NCI-H748 treated with DMSO at 0.1 percent for 48 hours (cell line): ENCODE results near the gene NCOA3.
"Not testable (repeated sequence)": the region's sequence is repeated elsewhere in the genome, so short reads cannot be mapped to it uniquely, and the experiment has no call there.

Experiments used
- DNase-seq: peaks from one replicate; lab custom pipeline; 2025; lab: John Stamatoyannopoulos, UW

NCOA3 gene

DNA sequence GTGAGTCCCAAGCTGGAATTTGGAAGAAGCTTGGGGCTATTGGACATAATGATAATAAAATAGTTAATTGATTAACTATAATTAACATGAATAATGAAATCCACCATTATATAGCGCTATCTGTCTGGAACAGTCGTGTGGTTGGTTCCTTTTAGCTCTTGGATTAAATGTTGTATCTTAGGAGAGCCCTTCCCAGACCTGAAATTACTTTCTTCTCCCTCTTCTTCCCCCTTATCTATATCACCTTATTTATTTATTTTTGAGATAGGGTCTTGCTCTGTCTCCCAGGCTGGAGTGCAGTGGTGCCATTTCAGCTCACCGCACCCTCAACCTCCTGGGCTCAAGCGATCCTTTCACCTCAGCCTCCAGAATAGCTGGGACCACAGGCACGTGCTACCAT is 64.6 kb downstream of the NCOA3 start:
- DNase-seq: no peak

DNA sequence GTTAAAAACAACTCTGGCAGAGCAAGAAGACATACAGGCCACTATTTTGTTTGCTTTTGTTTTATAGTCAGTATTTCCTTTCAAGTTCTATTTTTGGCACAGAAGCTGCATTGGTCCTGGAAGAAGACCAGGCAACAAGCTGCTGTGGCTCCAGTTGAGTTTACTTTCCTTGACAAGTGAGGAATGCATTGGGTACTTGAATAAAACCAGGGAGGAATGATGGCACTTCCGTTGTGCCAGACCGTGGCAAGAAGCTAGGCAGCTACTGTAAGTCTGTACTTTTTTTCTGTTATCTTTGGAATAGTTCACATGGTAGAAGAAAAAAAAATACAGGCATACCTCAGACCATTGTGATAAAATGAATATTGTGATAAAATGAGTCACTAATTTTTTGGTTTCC is 66.3 kb downstream of the NCOA3 start:
- no peak for DNase-seq

DNA sequence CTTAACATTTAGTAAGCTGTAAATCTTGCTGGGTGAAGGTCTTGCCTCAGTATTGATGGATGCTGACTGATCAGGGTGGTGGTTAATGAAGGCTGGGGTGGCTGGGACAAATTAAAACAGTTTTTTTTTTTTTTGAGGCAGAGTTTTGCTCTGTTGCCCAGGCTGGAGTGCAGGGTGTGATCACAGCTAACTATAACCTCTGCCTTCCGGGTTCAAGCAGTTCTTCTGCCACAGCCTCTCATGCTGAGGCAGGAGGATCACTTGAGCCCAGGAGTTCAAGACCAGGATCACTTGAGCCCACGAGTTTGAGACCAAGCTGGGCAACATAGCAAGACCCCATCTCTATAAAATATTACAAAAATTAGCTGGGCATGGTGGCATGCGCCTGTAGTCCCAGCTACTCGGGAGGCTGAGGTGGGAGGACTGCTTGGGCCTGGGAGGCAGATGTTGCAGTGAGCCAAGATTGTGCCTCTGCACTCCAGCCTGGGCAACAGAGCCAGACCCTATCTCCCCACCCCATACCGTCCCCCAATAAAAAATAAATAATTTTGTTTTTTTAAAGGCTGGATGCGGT is 67.2 kb downstream of the NCOA3 start:
- no peak for DNase-seq

DNA sequence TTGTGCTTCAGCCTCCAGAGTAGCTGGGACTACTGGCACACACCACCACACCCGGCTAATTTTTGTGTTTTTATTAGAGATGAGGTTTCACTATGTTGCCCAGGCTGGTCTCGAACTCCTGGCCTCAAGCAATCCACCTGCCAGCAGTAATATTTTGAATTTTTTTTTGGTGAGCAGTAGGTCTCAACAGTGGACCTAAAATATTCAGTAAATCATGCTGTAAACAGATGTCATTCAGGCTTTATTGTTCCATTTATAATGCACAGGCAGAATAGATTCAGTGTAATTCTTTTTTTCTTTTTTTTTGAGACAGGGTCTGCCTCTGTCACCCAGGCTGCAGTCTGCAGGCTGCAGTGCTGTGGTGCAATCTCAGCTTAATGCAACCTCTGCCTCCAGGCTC is 69.7 kb downstream of the NCOA3 start:
- DNase-seq: no peak

DNA sequence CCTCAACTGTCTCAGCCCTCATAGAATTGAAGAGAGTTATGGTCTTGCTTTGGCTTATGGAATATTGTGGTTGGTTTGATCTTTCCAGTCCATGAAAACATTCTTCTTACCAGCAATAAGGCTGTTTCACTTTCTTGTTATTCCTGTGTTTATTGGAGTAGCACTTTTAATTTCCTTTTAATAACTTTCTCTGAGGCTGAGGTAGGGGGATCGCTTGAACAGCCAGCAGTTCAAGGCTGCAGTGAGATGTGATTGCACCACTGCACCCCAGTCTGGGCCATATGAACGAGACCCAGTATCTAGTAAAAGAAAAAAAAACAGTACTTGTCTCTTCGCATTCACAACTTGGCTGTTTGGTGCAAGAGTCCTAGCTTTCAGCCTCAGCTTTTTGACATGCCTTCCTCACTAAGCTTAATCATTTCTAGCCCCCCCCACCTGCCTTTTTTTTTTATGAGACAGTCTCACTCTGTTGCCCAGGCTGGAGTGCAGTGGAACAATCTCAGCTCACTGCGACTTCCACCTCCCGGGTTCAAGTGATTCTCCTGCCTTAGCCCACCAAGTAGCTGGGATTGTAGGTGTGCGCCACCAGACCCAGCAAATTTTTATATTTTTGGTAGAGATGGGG is 70.5 kb downstream of the NCOA3 start:
- DNase-seq: no peak

DNA sequence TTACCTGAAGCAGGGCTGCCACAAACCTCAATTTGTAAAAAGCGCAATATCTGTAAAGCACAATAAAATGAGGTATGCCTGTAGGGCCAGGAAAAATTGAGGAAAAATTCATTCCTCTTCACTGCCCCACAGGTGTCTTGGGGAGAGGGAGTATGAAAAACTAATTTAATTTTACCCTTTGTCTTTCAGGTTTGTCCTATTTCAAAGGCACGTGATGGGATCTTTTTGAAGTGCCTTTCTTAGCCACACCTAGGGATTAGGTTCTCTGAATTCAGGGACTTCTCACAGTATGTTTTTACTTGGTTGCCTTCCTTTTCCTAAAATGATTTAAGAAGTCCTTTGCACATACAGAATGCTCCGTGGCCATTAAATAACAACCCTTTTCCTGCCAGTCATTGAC is 71.9 kb downstream of the NCOA3 start:
- no peak for DNase-seq

DNA sequence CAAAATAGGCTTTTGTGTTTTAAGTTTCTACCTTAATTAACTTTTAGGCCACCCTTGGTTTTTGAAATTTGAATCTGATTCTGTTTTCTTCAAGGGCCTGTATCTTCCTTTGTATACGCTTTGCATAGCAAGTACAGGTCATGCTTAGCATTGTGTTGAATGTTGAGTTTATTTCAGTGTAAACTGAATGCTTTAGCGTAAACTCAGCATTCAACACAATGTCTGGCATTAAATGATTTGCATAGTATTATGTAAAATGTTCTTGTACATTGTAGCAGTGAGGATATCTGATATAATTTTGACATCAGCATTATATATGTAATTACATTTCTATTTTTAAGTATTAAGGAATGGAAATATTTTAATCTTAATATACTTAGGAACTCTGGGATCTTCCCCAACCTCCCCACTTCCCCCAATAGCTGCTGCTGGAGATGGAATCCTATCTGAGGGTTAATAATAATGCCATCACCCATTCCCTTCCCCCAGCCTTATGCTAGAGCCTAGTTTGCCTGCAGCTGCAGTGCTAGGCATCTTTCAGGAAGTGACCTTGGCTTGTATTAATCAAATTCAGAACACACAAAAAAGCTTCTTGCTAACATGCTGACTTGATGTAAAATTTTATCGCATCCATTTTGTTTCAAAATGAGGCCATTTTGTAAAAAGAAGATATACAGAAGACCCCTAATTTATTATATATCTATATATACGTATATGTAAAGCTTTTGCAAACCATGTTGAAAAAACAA is 73.1 kb downstream of the NCOA3 start:
- DNase-seq: no peak

DNA sequence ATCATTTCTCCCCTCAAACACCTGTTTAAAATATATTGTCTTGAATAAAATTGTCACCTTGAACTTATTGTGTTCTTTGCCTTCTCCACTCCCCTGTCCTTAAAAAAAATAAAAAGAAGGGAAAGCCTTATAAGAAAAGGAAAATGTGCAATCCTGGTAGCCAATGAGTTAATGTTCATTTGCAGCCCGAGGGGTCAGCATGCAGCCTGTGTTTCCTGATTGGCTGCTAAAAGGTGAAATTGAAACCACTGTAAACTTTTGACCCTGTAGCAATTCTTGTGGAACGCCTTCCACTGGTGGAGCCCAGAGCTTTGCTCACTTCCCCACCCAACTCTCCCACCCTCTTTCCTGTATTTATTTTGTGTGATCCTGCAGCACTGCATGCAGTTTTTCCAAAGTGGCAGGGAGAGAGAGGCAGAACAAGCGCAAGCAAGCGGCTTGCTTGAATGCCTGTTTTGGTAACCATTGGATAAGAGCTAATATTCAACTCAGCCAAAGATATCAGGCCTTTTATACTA is 74.9 kb downstream of the NCOA3 start:
- DNase-seq: peak; percentile 40

DNA sequence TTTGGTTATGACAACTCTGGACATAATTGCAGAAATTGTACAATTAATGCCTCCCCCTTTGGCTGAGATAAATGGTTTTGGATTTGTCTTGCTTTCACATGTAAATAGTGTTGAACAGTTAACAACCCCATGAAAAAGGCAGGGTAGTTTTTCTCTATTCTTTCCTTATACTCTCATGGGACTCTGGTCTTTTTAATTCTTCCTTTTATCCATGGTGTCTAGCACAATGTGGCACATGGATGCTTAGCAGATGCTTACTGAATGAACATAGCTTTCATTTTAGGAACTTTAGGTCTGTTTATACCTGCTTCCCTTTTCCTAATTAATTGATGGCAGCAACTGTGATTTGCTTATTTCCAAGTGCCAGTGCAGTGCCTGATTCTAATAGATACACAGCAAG is 75.6 kb downstream of the NCOA3 start:
- no peak for DNase-seq

DNA sequence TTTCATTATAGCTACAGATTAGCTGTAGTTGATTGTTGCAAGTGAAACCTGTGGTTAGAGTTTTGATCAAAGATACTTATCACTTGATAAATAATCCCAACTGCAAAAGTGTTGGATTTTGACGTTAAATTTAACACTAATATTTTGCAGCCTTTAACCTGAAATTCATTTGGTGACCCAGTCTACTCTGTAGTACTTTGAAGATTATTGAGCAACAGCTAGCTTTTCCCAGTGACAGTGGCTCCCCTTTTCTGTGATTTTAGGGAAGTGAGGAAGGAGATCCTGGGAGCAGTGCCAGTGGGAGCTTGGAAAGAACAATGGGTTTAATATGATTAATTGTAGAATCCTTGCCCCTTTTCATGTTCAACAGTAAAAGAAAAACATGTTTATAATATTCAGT is 76.9 kb downstream of the NCOA3 start:
- DNase-seq: no peak

DNA sequence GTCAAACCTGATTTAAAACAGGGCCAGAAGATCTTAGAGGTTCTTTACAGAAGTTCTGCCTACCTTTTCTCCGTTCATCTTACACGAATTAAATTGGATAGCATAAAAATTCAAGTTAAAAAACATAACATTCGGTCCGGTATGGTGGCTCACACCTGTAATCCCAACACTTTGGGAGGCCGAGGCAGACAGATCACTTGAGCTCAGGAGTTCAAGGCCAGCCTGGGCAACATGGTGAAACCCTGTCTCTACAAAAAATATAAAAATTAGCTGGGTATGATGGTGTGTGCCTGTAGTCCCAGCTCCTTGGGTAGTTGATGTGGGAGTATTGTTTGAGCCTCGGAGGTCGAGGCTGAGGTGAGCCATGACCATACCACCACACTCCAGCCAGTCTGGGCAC is 79.0 kb downstream of the NCOA3 start:
- DNase-seq: not testable (repeated sequence)

DNA sequence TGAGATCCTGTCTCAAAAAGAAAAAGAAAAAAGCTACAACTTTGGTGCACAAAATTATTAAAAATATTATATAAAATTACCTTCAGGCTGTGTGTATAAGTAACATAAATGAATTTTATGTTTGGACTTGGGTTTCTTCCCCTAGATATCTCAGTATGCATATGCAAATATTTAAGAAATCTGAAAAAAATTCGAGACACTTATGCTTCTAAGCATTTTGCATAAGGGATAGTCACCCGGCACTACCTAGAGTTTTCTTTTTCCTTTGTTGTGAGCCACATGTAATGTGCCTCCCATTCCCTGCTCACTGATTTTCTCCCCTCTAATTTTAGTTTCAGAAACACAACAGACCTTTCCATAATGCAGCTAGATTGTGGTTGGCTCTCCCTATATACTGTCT is 79.4 kb downstream of the NCOA3 start:
- no peak for DNase-seq

DNA sequence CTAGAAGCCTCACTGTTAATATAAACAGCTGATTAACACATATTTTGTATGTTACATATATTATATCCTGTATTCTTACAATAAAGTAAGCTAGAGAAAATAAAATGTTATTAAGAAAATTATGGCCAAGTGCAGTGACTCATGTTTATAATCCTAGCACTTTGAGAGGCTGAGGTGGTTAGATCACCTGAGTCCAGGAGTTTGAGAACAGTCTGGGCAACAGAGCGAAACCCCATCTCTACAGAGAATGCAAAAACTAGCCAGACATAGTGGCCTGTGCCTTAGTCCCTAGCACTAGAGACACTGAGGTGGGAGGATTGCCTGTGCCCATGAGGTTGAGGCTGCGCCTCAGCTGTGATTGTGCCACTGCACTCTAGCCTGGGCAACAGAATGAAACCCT is 81.9 kb downstream of the NCOA3 start:
- DNase-seq: no peak

DNA sequence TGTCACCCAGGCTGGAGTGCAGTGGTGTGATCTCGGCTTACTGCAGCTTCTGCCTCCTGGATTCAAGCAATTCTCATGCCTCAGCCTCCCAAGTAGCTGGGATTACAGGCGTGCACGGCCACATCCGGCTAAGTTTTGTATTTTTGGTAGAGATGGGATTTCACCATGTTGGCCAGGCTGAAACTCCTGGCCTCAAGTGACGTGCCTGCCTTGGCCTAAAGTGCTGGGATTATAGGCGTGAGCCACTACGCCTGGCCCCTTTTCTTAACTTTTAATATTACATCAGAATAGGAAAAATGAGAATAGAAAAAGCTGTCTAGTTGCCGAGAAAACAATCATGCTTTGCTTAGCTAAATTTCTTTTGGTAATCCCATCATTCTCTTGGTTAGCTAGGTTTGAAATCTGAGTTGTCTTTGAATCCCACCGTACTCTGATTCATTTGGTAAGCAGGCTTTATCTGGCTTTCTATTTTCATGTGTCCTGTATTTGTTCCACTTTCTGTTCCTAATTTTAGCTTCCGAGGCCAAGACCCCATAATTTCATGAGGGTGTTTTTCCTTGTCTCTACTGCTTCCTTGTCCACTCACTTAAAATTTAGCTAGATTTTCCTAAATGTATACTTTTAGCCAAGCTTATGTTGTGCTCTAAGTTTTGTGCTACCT is 83.5 kb downstream of the NCOA3 start:
- DNase-seq: no peak

DNA sequence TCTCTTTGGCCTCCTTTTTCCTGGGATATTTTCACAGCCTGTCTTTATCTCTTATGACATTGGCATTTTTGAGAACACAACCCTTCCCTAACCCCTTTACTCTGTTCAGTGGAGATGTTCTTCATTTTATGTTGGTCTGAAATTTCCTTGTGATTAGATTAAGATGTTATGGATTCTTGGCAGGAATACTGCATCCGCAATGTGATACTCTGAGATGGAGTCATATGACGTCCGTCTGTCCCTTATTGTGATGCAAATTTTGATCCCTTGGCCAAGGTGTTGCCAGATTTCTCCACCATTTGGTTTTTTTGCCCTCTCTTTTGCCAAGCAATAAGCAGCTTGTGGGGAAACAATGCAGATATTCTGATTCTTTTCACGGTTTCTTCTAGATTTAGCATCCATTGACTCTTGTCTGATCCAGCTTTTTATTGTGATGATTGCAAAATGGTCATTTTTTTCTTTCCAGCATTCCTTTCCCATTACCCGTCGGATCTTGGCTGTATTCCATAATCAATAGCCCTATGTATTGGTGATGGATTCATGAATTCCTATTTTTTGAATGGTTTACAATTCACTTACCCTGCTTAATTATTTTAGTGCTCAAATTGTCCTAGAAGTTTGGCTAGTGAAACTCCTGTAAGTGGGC is 85.1 kb downstream of the NCOA3 start:
- DNase-seq: no peak

DNA sequence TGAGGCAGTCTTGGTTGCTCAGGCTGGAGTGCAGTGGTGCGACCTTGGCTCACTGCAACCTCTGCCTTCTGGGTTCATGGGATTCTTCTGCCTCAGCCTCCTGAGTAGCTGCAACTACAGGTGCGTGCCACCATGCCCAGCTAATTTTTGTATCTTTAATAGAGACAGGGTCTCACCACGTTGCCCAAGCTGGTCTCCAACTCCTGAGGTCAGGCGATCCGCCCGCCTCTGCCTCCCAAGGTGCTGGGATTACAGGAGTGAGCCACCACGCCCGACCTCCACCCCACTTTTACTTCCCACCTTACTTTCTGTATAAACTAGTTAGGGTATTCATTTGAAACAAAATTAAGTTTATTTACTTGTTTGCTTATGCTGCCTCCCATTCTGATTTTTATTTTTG is 86.5 kb downstream of the NCOA3 start:
- no peak for DNase-seq

DNA sequence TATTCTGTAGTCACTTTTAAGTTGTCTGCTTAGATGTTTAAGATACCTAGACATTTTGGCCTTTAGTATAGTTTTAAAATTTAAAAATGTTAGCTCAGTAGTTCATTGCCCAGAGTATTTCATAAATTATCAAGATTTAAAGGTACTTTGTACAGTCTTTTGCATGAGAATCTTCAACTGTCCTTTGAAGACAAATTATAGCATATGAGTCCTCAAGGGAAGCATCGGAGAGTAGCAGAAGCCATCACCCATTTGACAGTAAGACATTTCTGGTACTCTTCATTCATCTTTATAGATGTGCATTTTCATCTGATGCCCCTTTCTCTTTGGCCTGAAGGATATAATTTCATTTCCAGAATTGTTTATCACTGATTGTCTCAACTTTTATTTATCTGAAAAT is 89.5 kb downstream of the NCOA3 start:
- no peak for DNase-seq

DNA sequence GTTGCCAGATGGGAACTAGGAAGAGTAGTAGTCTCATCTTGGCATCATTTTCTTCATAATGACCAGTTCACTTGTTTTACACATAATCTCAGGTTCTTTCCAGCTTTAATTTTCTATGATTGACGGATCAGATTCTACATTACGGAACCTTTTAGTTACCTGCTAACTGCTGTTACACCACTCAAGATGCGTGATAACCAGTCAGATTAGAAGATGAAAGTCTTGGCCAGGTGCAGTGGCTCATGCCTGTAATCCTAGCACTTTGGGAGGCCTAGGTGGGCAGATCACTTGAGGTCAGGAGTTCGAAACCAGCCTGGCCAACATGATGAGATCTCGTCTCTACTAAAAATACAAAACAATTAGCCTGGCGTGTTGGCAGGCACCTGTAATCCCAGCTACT is 92.5 kb downstream of the NCOA3 start:
- DNase-seq: no peak

DNA sequence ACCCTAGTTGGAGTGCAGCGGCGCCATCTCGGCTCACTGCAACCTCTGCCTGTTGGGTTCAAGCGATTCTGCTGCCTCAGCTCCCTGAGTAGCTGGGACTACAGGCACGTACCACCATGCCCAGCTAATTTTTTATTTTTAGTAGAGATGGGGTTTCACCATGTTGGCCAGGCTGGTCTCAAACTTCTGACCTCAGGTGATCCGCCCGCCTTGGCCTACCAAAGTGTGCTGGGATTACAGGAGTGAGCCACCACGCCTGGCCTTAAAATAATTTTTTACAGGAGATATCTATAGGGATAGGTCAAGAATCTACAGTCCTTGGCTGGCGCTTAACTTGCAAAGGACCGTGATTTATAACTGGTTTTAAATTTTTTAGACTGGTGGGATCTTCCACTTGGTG is 93.5 kb downstream of the NCOA3 start:
- DNase-seq: not testable (repeated sequence)

DNA sequence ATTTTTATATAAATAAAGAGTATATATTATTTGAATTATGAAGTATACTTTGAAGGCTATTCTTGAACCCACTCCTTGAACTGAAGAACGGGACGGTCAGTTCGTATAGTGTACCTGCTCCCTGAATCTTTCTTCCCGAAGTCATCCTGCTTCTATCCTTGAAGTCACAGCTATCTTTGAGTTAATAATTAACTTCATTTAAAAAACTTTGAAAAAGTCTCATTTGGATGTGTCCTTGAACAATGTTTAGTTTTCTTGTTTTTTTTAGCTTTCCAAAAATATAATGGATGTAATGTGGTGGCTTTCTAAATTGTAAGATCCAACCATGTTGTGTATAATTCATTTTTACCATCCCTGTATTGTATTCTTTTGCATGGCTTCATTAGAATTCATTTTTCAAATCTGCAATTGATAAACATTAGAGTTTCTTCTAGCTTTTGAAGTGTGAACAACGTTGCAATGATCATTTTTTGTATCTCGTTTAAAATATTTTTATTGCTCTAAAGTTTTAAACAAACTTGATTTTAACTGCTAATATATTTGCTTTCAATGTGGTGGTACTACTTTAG is 94.4 kb downstream of the NCOA3 start:
- no peak for DNase-seq

DNA sequence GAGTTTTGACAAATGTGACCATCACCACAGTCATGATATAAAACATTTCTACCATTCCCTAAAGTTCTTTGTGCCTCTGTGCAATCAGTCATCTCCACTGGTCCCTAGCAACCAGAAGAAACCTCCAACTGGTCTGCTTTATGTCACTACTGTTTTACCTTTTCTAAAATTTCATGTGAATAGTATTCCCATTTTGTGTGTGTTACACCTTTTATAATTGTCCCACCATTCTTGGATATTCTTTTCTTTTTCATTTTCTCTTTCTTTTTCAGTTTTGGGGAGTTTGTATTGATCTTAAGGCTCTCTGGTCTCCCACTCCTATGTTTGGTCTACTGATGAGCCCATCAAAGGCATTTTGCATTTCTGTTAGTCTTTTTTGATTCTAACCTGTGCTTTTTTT is 95.4 kb downstream of the NCOA3 start:
- DNase-seq: no peak
